HEK293 (cell line): ENCODE data around the gene SIGLEC12.

Source experiments
- CTCF ChIA-PET: fragments of 350-600 bp; formaldehyde crosslinking; extraction: SDS; loops from one replicate; lab custom pipeline; 2021; ENCODE audit warnings: antibody characterized with exemption; lab: Yijun Ruan, JAX
- POLR2A ChIA-PET: fragments of 300-600 bp; formaldehyde crosslinking; extraction: SDS; loops from one replicate; lab custom pipeline; 2020; ENCODE audit warnings: antibody characterized with exemption, inconsistent platforms; lab: Yijun Ruan, JAX
- H3K27ac ChIP-seq: fragments of 200-500 bp; sonication (Bioruptor generic); 2 replicates; pipeline ENCODE4 v1.5.1; 2014; ENCODE audit warnings: low read depth, low read length, control low read depth, inconsistent platforms; ENCODE audit errors: extremely low read depth
- H3K36me3 ChIP-seq, 2 experiments: fragments of 200-500 bp in 1 of 2; sonication (Bioruptor generic) in 1 of 2; 1 replicate in 1 of 2; 2 replicates in 1 of 2; pipeline ENCODE4 v1.5.1; 2014 to 2017; ENCODE audit warnings: inconsistent platforms in 2 of 2, low read length in 2 of 2; ENCODE audit not compliant: control insufficient read depth in 2 of 2, insufficient read depth in 1 of 2
- H3K4me1 ChIP-seq: fragments of 200-500 bp; sonication (Bioruptor generic); 2 replicates; pipeline ENCODE4 v1.5.1; 2014; ENCODE audit warnings: mild to moderate bottlenecking, low read length, inconsistent platforms; ENCODE audit not compliant: control insufficient read depth, insufficient read depth
- H3K4me3 ChIP-seq: 2 replicates; pipeline ENCODE4 v1.5.1; 2011; ENCODE audit warnings: low read depth, mild to moderate bottlenecking, control low read depth, low read length, moderate library complexity
- H3K9me3 ChIP-seq: fragments of 200-500 bp; sonication (Bioruptor generic); 2 replicates; pipeline ENCODE4 v1.5.1; 2014; ENCODE audit warnings: low read depth, low read length, inconsistent platforms; ENCODE audit not compliant: control insufficient read depth, insufficient read depth
- CTCF ChIP-seq: fragments of 450-650 bp; formaldehyde crosslinking; IDR thresholded peaks from 2 replicates; pipeline ENCODE4 v1.5.1; 2016; ENCODE audit warnings: missing biosample characterization, missing genetic modification characterization
- KLF1 ChIP-seq: fragments of 450-650 bp; formaldehyde crosslinking; IDR thresholded peaks from 2 replicates; pipeline ENCODE4 v1.5.1; 2016; ENCODE audit warnings: missing biosample characterization, missing genetic modification characterization
- ZNF146 ChIP-seq: fragments of 450-650 bp; formaldehyde crosslinking; IDR thresholded peaks from 2 replicates; pipeline ENCODE4 v1.5.1; 2016; ENCODE audit warnings: missing biosample characterization, missing genetic modification characterization
- ZNF155 ChIP-seq: fragments of 450-650 bp; formaldehyde crosslinking; IDR thresholded peaks from 2 replicates; pipeline ENCODE4 v1.5.1; 2016; ENCODE audit warnings: missing biosample characterization, missing genetic modification characterization
- ZNF24 ChIP-seq: fragments of 450-650 bp; formaldehyde crosslinking; IDR thresholded peaks from 2 replicates; pipeline ENCODE4 v1.5.1; 2016; ENCODE audit warnings: missing biosample characterization, missing genetic modification characterization
- ZNF274 ChIP-seq, 2 experiments: fragments of 200-500 bp in 1 of 2; fragments of 450-650 bp in 1 of 2; sonication (Bioruptor generic) in 1 of 2; formaldehyde crosslinking in 1 of 2; IDR thresholded peaks; 2 replicates each; pipeline versions ENCODE4 v1.5.1 to v1.6.1; 2014 to 2016; ENCODE audit warnings: borderline replicate concordance in 1 of 2, inconsistent platforms in 1 of 2, low read length in 1 of 2, missing biosample characterization in 1 of 2, missing genetic modification characterization in 1 of 2
- ZNF510 ChIP-seq: fragments of 450-650 bp; formaldehyde crosslinking; IDR thresholded peaks from 2 replicates; pipeline ENCODE4 v1.5.1; 2018; ENCODE audit warnings: mild to moderate bottlenecking, missing genetic modification characterization, missing biosample characterization; ENCODE audit not compliant: insufficient replicate concordance
- ZNF529 ChIP-seq: fragments of 450-650 bp; formaldehyde crosslinking; IDR thresholded peaks from 2 replicates; pipeline ENCODE4 v1.5.1; 2017; ENCODE audit warnings: missing genetic modification characterization, missing biosample characterization; ENCODE audit not compliant: insufficient replicate concordance
- ZNF610 ChIP-seq: fragments of 450-650 bp; formaldehyde crosslinking; IDR thresholded peaks from 2 replicates; pipeline ENCODE4 v1.5.1; 2016; ENCODE audit warnings: missing biosample characterization, missing genetic modification characterization, borderline replicate concordance
- ZNF629 ChIP-seq: fragments of 450-650 bp; formaldehyde crosslinking; IDR thresholded peaks from 2 replicates; pipeline ENCODE4 v1.5.1; 2017; ENCODE audit warnings: missing biosample characterization, missing genetic modification characterization
- ZNF654 ChIP-seq: fragments of 450-650 bp; formaldehyde crosslinking; IDR thresholded peaks from 2 replicates; pipeline ENCODE4 v1.5.1; 2016; ENCODE audit warnings: low read depth, missing biosample characterization, missing genetic modification characterization
- ZXDB ChIP-seq: fragments of 450-650 bp; formaldehyde crosslinking; IDR thresholded peaks from 2 replicates; pipeline ENCODE4 v1.5.1; 2016; ENCODE audit warnings: missing biosample characterization, missing genetic modification characterization
- TF ChIP-seq, protein P1 (sequence below): fragments of 450-650 bp; formaldehyde crosslinking; IDR thresholded peaks from 2 replicates; pipeline ENCODE4 v1.5.1; 2016; ENCODE audit warnings: missing biosample characterization, missing genetic modification characterization

Gene SIGLEC12

GRCh38 chr19:51477344-51477743 lies 24.3 kb downstream of the SIGLEC12 start:
- Histone ChIP-seq H3K27ac (no peak overlapping the region), H3K4me1 (no peaks in the 10 kb centered on the region), H3K9me3 (no peaks in the 10 kb centered on the region), H3K4me3 (no peak overlapping the region), H3K36me3 (no peaks in the 10 kb centered on the region)
- TF ChIP-seq ZNF155 (no peak), ZNF24 (tag by site-specific recombination) (no peak)
- TF ChIP-seq, protein P1, sequence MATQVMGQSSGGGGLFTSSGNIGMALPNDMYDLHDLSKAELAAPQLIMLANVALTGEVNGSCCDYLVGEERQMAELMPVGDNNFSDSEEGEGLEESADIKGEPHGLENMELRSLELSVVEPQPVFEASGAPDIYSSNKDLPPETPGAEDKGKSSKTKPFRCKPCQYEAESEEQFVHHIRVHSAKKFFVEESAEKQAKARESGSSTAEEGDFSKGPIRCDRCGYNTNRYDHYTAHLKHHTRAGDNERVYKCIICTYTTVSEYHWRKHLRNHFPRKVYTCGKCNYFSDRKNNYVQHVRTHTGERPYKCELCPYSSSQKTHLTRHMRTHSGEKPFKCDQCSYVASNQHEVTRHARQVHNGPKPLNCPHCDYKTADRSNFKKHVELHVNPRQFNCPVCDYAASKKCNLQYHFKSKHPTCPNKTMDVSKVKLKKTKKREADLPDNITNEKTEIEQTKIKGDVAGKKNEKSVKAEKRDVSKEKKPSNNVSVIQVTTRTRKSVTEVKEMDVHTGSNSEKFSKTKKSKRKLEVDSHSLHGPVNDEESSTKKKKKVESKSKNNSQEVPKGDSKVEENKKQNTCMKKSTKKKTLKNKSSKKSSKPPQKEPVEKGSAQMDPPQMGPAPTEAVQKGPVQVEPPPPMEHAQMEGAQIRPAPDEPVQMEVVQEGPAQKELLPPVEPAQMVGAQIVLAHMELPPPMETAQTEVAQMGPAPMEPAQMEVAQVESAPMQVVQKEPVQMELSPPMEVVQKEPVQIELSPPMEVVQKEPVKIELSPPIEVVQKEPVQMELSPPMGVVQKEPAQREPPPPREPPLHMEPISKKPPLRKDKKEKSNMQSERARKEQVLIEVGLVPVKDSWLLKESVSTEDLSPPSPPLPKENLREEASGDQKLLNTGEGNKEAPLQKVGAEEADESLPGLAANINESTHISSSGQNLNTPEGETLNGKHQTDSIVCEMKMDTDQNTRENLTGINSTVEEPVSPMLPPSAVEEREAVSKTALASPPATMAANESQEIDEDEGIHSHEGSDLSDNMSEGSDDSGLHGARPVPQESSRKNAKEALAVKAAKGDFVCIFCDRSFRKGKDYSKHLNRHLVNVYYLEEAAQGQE, result 0 out of 2 replicates have a peak, but pooled peaks have one; percentile 40
- CTCF ChIA-PET, result interaction anchor here (1.1 kb wide), 1 partner anchor 300 kb away, joined by 3 read pairs; no protein-coding TSS in a partner anchor
- POLR2A ChIA-PET, result no interaction called here

- POLR2A ChIA-PET, result no interaction called here
- CTCF ChIA-PET, result interaction anchor here (0.6 to 1.1 kb wide), 2 partner anchors 132 to 301 kb away, joined by 3 read pairs; no protein-coding TSS in a partner anchor
Measured at GRCh38 chr19:51476164-51476563, 25.4 kb downstream of the SIGLEC12 start.

DNA sequence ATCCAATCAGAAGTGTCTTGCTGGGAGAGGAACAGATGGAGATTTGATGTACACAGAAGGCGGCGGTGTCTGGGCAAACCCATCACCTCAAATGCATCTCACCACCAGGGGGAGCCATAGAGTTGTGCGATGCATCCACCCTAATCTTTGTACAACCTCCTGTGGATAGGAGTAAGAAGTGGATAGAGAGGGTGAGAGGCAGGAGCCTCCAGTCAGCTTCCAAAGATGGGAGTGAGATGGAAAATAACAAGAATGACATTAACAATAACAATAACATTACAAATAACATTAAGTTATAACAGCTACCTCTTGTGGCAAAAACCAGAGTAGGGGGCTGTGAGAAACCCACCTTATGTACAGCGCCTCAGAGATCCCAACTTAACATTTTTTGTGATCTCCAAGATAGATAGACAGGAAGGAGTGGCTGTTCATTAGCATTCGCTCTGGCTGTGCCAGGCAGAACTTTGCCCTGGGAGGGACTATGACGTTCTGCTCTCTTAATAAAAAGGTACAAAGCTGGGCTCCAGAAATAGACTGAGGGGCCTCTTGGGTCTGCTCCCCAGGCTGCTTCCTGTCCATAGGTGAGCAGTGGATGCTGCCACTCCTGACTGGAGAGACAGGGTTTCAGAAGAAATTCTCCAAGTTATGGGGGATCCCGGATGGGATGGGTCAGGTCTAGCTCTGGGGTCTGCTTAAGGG lies 28.4 kb downstream of the SIGLEC12 start:
- POLR2A ChIA-PET, result no interaction called here
- no peaks in the 10 kb centered on the region for H3K36me3 ChIP-seq
- H3K4me1 ChIP-seq, result no peaks in the 10 kb centered on the region
- CTCF ChIA-PET, result interaction anchor here (0.6 to 4.7 kb wide), 44 partner anchors 8 to 344 kb away, joined by 3 to 104 read pairs (median 3); partner anchors contain the start of genes HAS1 and NKG7
- H3K4me3 ChIP-seq, result no peak overlapping the region
- H3K9me3 ChIP-seq, result no peaks in the 10 kb centered on the region
- H3K27ac ChIP-seq, result no peak overlapping the region
- no peak for TF ChIP-seq KLF1 (tag by site-specific recombination)
- TF ChIP-seq ZNF529 (tag by site-specific recombination), result no peak
- peak; percentile 71 for TF ChIP-seq CTCF (tag by site-specific recombination)
- TF ChIP-seq ZNF654 (tag by site-specific recombination), result peak; percentile 32
- TF ChIP-seq ZNF610, result no peak
- no peak for TF ChIP-seq ZXDB (tag by site-specific recombination)
- no peak for TF ChIP-seq ZNF510 (tag by site-specific recombination)

More at GRCh38 chr19:51476164-51476563, 25.4 kb downstream of the SIGLEC12 start:
- Histone ChIP-seq H3K9me3 (no peaks in the 10 kb centered on the region), H3K27ac (no peak overlapping the region), H3K36me3 (no peaks in the 10 kb centered on the region), H3K4me3 (no peak overlapping the region), H3K4me1 (no peaks in the 10 kb centered on the region)
- TF ChIP-seq ZNF629 (no peak), ZNF274 (IDR thresholded peaks at IDR 0.05; ENCODE audit: low read length) (no peak), ZNF274 (tag by site-specific recombination; IDR thresholded peaks at IDR 0.05; ENCODE audit: borderline replicate concordance) (no peak), ZNF146 (tag by site-specific recombination) (peak; percentile 55)
